IMR-90 (cell line): ENCODE results near the gene UGGT1. TPM values are rescaled to one million over a fixed set of nuclear protein-coding genes. Genes with fewer than 3 reads are reported as not detected.

ENCODE experiments used
- ATAC-seq: fragments of 200-7000 bp; cut with Tn5 transposase; 2 replicates; pipeline ENCODE4 v1.9.1; 2020; ENCODE audit warnings: low read depth, mild to moderate bottlenecking, moderate library complexity
- BruUV-seq: library from RNA; stranded (reverse); fragments of 400-500 nt; replicated peaks from 2 replicates; lab custom pipeline; 2021; lab: Mats Ljungman, UMichigan
- CTCF ChIA-PET: fragments of 300-600 bp; formaldehyde crosslinking; extraction: SDS; loops from one replicate; lab custom pipeline; 2021; ENCODE audit warnings: antibody characterized with exemption; lab: Yijun Ruan, JAX
- POLR2A ChIA-PET: fragments of 300-600 bp; sonication (Branson Sonifier 250); formaldehyde crosslinking; loops from one replicate; lab custom pipeline; 2022; ENCODE audit warnings: antibody characterized with exemption; ENCODE audit not compliant: unreplicated experiment; lab: Charles Lee
- DNase-seq: peaks from one replicate; pipeline ENCODE4 v3.0.0; 2013
- H2AFZ ChIP-seq: replicated peaks from 2 replicates; pipeline ENCODE3; 2013; ENCODE audit warnings: low read length, mild to moderate bottlenecking; ENCODE audit not compliant: poor library complexity
- H2AK5ac ChIP-seq: 2 replicates; pipeline ENCODE4 v1.6.1; 2013; ENCODE audit warnings: low read depth, low read length, inconsistent platforms
- H2AK9ac ChIP-seq: replicated peaks from 2 replicates; pipeline ENCODE3; 2013; ENCODE audit warnings: mild to moderate bottlenecking, low read depth, low read length, moderate library complexity; ENCODE audit not compliant: poor library complexity
- H2BK120ac ChIP-seq: 2 replicates; pipeline ENCODE4 v1.6.1; 2013; ENCODE audit warnings: low read depth, low read length, inconsistent platforms
- H2BK15ac ChIP-seq: 3 replicates; pipeline ENCODE4 v1.6.1; 2013; ENCODE audit warnings: low read depth, low read length, inconsistent platforms
- H2BK20ac ChIP-seq: 2 replicates; pipeline ENCODE4 v1.6.1; 2013; ENCODE audit warnings: low read depth, mild to moderate bottlenecking, inconsistent platforms, low read length, moderate library complexity
- H2BK5ac ChIP-seq: 2 replicates; pipeline ENCODE4 v1.6.1; 2013; ENCODE audit warnings: mild to moderate bottlenecking, low read depth, low read length, inconsistent platforms; ENCODE audit not compliant: poor library complexity, severe bottlenecking
- H3K14ac ChIP-seq: replicated peaks from 2 replicates; pipeline ENCODE4 v1.6.1; 2013; ENCODE audit warnings: low read depth, low read length, inconsistent platforms
- H3K18ac ChIP-seq: 2 replicates; pipeline ENCODE4 v1.6.1; 2013; ENCODE audit warnings: low read depth, low read length, control low read depth
- H3K23ac ChIP-seq: 2 replicates; pipeline ENCODE4 v1.6.1; 2013; ENCODE audit warnings: low read depth, low read length, inconsistent platforms
- H3K27ac ChIP-seq: 2 replicates; pipeline ENCODE4 v1.5.1; 2013; ENCODE audit warnings: mild to moderate bottlenecking, control low read depth, low read length; ENCODE audit not compliant: insufficient read depth
- H3K27me3 ChIP-seq: 2 replicates; pipeline ENCODE4 v1.6.1; 2013; ENCODE audit warnings: low read length; ENCODE audit not compliant: control insufficient read depth, insufficient read depth
- H3K36me3 ChIP-seq: 2 replicates; pipeline ENCODE4 v1.6.1; 2013; ENCODE audit warnings: low read length, mixed read lengths; ENCODE audit not compliant: control insufficient read depth, insufficient read depth
- H3K4ac ChIP-seq: 2 replicates; pipeline ENCODE4 v1.6.1; 2013; ENCODE audit warnings: low read depth, low read length, inconsistent platforms
- H3K4me1 ChIP-seq: 2 replicates; pipeline ENCODE4 v1.6.1; 2013; ENCODE audit warnings: low read length, mixed read lengths; ENCODE audit not compliant: control insufficient read depth, insufficient read depth
- H3K4me2 ChIP-seq: 2 replicates; pipeline ENCODE4 v1.6.1; 2013; ENCODE audit warnings: low read depth, mild to moderate bottlenecking, control low read depth, low read length, moderate library complexity
- H3K4me3 ChIP-seq: 2 replicates; pipeline ENCODE4 v1.5.1; 2013; ENCODE audit warnings: low read depth, mild to moderate bottlenecking, control low read depth, low read length, moderate library complexity; ENCODE audit not compliant: insufficient read depth
- H3K56ac ChIP-seq: 2 replicates; pipeline ENCODE4 v1.6.1; 2013; ENCODE audit warnings: low read length, inconsistent platforms; ENCODE audit not compliant: insufficient read depth; ENCODE audit errors: extremely low read depth
- H3K79me1 ChIP-seq, 2 experiments: 2 replicates each; pipeline ENCODE4 v1.6.1; 2013; ENCODE audit warnings: low read length in 2 of 2, inconsistent platforms in 1 of 2, low read depth in 1 of 2
- H3K9ac ChIP-seq: 2 replicates; pipeline ENCODE4 v1.6.1; 2013; ENCODE audit warnings: low read depth, low read length, control low read depth
- H3K9me1 ChIP-seq: 2 replicates; pipeline ENCODE4 v1.6.1; 2013; ENCODE audit warnings: low read length, inconsistent platforms; ENCODE audit not compliant: insufficient read depth
- H3K9me3 ChIP-seq: 2 replicates; pipeline ENCODE4 v1.6.1; 2013; ENCODE audit warnings: low read length; ENCODE audit not compliant: control insufficient read depth, insufficient read depth
- H4K20me1 ChIP-seq: 2 replicates; pipeline ENCODE4 v1.6.1; 2013; ENCODE audit warnings: low read length, inconsistent platforms; ENCODE audit not compliant: insufficient read depth
- H4K5ac ChIP-seq: 2 replicates; pipeline ENCODE4 v1.6.1; 2013; ENCODE audit warnings: mild to moderate bottlenecking, low read depth, low read length, control low read depth
- H4K8ac ChIP-seq, 2 experiments: 2 replicates each; pipeline ENCODE4 v1.6.1; 2013; ENCODE audit warnings: low read depth in 2 of 2, low read length in 2 of 2, control low read depth in 1 of 2, inconsistent platforms in 1 of 2
- H4K91ac ChIP-seq: 2 replicates; pipeline ENCODE4 v1.6.1; 2013; ENCODE audit warnings: low read depth, low read length, inconsistent platforms; ENCODE audit not compliant: insufficient read depth
- BHLHE40 ChIP-seq: fragments of 150-350 bp; IDR thresholded peaks from 2 replicates; pipeline ENCODE4 v1.6.1; 2016; ENCODE audit warnings: mild to moderate bottlenecking, low read depth, low read length
- CEBPB ChIP-seq: IDR thresholded peaks from 2 replicates; pipeline ENCODE4 v1.6.1; 2012; ENCODE audit warnings: low read depth, low read length, improper control_type of control experiment
- CHD1 ChIP-seq: IDR thresholded peaks from 2 replicates; pipeline ENCODE4 v1.6.1; 2012; ENCODE audit warnings: low read depth, low read length, improper control_type of control experiment
- FOS ChIP-seq: fragments of 150-350 bp; IDR thresholded peaks from 2 replicates; pipeline ENCODE4 v1.6.1; 2016; ENCODE audit warnings: low read depth, low read length
- MAFK ChIP-seq: IDR thresholded peaks from 2 replicates; pipeline ENCODE4 v1.6.1; 2012; ENCODE audit warnings: low read depth, low read length, improper control_type of control experiment
- MAZ ChIP-seq: IDR thresholded peaks from 2 replicates; pipeline ENCODE4 v1.6.1; 2012; ENCODE audit warnings: low read depth, mild to moderate bottlenecking, low read length, improper control_type of control experiment, moderate library complexity, borderline replicate concordance
- MXI1 ChIP-seq: IDR thresholded peaks from 2 replicates; pipeline ENCODE4 v1.6.1; 2012; ENCODE audit warnings: low read depth, mild to moderate bottlenecking, low read length, moderate library complexity, borderline replicate concordance
- NFE2L2 ChIP-seq: fragments of 150-350 bp; IDR thresholded peaks from 2 replicates; pipeline ENCODE4 v1.6.1; 2016; ENCODE audit warnings: low read depth, mild to moderate bottlenecking, low read length
- POLR2A ChIP-seq: IDR thresholded peaks from 2 replicates; pipeline ENCODE4 v1.6.1; 2012; ENCODE audit warnings: mild to moderate bottlenecking, low read depth, low read length
- RAD21 ChIP-seq: IDR thresholded peaks from 2 replicates; pipeline ENCODE4 v1.6.1; 2012; ENCODE audit warnings: low read length, improper control_type of control experiment
- RCOR1 ChIP-seq: IDR thresholded peaks from 2 replicates; pipeline ENCODE4 v1.6.1; 2012; ENCODE audit warnings: mild to moderate bottlenecking, low read length, improper control_type of control experiment; ENCODE audit not compliant: insufficient replicate concordance
- RFX5 ChIP-seq: IDR thresholded peaks from 2 replicates; pipeline ENCODE4 v1.8.0; 2012; ENCODE audit warnings: low read depth, mild to moderate bottlenecking, low read length, moderate library complexity
- SMC3 ChIP-seq: fragments of 150-350 bp; IDR thresholded peaks from 2 replicates; pipeline ENCODE4 v1.6.1; 2016; ENCODE audit warnings: low read depth, mild to moderate bottlenecking, antibody characterized with exemption, low read length, moderate library complexity
- WGBS, 2 experiments: methylation state at CpG; one replicate each; pipeline versions ENCODE4 v1.1.5 to v1.1.7; 2013; ENCODE audit warnings: missing lambda C conversion rate in 2 of 2; ENCODE audit not compliant: insufficient read length in 1 of 2; ENCODE audit errors: extremely low coverage in 2 of 2; 5-methylcytosine and 5-hydroxymethylcytosine counted together
- dilution Hi-C: fragments of 300-500 bp; cut with HindIII; formaldehyde crosslinking; loops from one replicate; pipeline ENCODE4 v1.14.3; 2018; ENCODE audit warnings: low sequenced_read_pairs; ENCODE audit not compliant: unreplicated experiment
- in situ Hi-C: fragments of 300-500 bp; cut with MboI; formaldehyde crosslinking; loops from 3 replicates; pipeline ENCODE4 v1.14.3; 2019; ENCODE audit warnings: low sequenced_read_pairs, inconsistent platforms, mixed read lengths
- intact Hi-C: fragments of 100-400 bp; cut with micrococcal nuclease; formaldehyde crosslinking; loops from 2 replicates; pipeline ENCODE4 v1.10.0; 2022
- polyA plus RNA-seq, 3 experiments: library from polyadenylated mRNA; depleted of rRNA; stranded (reverse); fragments of >200 nt; gene quantifications; 2 replicates each; pipeline ENCODE4 v1.2.3, GENCODE V29; 2012; ENCODE audit warnings: low replicate concordance in 1 of 3
- total RNA-seq: library from RNA; depleted of rRNA; stranded (reverse); fragments of >200 nt; gene quantifications from 2 replicates; pipeline ENCODE4 v1.2.3, GENCODE V29; 2012
- TF ChIP-seq, protein P1 (sequence below): fragments of 150-350 bp; IDR thresholded peaks from 2 replicates; pipeline ENCODE4 v1.6.1; 2016; ENCODE audit warnings: low read depth, mild to moderate bottlenecking, low read length, moderate library complexity, borderline replicate concordance
- TF ChIP-seq, protein P2 (sequence below): conservative IDR thresholded peaks from 2 replicates; pipeline ENCODE4 v1.5.1; 2012; ENCODE audit warnings: mild to moderate bottlenecking, low read depth, low read length, improper control_type of control experiment

UGGT1 gene
- total and polyA plus RNA-seq, 2 of the 4 experiments (the other 2 are of a cell fraction): 26.1 to 71.3 TPM

DNA sequence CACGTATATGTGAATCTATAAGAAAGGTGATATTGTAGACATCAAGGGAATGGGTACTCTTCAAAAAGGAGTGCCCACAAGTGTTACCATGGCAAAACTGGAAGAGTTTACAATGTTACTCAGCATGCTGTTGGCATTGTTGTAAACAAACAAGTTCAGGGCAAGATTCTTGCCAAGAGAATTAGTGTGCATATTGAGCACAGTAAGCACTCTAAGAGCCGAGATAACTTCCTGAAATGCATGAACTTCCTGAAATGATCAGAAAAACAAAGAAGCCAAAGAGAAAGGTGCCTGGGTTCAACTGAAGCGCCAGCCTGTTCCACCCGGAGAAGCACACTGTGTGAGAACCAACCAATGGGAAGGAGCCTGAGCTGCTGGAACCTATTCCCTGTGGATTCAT, 126.7 kb downstream of the UGGT1 start:
- Histone ChIP-seq H4K91ac (no peak overlapping the region), H4K20me1 (no peaks in the 10 kb centered on the region), H3K56ac (no peak overlapping the region), H3K14ac (no peak overlapping the region), H2AK5ac (no peak overlapping the region), H3K4ac (no peak overlapping the region), H2BK5ac (no peak overlapping the region), H3K9me1 (no peaks in the 10 kb centered on the region), H3K36me3 (no peaks in the 10 kb centered on the region), H3K4me1 (no peaks in the 10 kb centered on the region), H3K9ac (no peak overlapping the region), H2BK15ac (no peak overlapping the region), H3K23ac (no peak overlapping the region), H4K5ac (no peak overlapping the region), H3K27me3 (peaks cover 11% of the 10 kb centered on the region), H3K9me3 (no peaks in the 10 kb centered on the region; the same call in 1 of the 2 replicates), H2AK9ac (no peak overlapping the region), H3K27ac (no peak overlapping the region), H3K4me2 (no peak overlapping the region), H2AFZ (no peak overlapping the region), H4K8ac (no peak overlapping the region), H2BK120ac (no peak overlapping the region), H3K18ac (no peak overlapping the region), H3K79me1 (no peaks in the 10 kb centered on the region), H2BK20ac (no peak overlapping the region), H3K4me3 (no peak overlapping the region)
- in situ Hi-C loops (no loop called here), intact Hi-C loops (no loop called here), dilution Hi-C loops (no loop called here)
- CTCF ChIA-PET: no interaction called here
- TF ChIP-seq BHLHE40: no peak
- no peak for TF ChIP-seq POLR2A
- TF ChIP-seq CEBPB: no peak
- TF ChIP-seq NFE2L2: no peak
- TF ChIP-seq MAZ: no peak
- TF ChIP-seq, protein P1, sequence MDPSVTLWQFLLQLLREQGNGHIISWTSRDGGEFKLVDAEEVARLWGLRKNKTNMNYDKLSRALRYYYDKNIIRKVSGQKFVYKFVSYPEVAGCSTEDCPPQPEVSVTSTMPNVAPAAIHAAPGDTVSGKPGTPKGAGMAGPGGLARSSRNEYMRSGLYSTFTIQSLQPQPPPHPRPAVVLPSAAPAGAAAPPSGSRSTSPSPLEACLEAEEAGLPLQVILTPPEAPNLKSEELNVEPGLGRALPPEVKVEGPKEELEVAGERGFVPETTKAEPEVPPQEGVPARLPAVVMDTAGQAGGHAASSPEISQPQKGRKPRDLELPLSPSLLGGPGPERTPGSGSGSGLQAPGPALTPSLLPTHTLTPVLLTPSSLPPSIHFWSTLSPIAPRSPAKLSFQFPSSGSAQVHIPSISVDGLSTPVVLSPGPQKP: no peak
- TF ChIP-seq CHD1: no peak
- no peak for TF ChIP-seq RCOR1
- TF ChIP-seq, protein P2, sequence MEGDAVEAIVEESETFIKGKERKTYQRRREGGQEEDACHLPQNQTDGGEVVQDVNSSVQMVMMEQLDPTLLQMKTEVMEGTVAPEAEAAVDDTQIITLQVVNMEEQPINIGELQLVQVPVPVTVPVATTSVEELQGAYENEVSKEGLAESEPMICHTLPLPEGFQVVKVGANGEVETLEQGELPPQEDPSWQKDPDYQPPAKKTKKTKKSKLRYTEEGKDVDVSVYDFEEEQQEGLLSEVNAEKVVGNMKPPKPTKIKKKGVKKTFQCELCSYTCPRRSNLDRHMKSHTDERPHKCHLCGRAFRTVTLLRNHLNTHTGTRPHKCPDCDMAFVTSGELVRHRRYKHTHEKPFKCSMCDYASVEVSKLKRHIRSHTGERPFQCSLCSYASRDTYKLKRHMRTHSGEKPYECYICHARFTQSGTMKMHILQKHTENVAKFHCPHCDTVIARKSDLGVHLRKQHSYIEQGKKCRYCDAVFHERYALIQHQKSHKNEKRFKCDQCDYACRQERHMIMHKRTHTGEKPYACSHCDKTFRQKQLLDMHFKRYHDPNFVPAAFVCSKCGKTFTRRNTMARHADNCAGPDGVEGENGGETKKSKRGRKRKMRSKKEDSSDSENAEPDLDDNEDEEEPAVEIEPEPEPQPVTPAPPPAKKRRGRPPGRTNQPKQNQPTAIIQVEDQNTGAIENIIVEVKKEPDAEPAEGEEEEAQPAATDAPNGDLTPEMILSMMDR: no peak
- TF ChIP-seq SMC3: no peak
- no peak for TF ChIP-seq RFX5
- no peak for TF ChIP-seq MAFK
- TF ChIP-seq MXI1: no peak
- no peak for TF ChIP-seq FOS
- no peak for TF ChIP-seq RAD21
- BruUV-seq: no TSS peak
- no peak for DNase-seq
- ATAC-seq: no peak
- POLR2A ChIA-PET: no interaction called here
- 62% methylated on average over 4 of the region's 4 CpGs; no CpG with 5 or more reads in 1 of the 2 experiments for WGBS, 2 experiments
